Adrenal gland (tissue), 5 donors: Measurements from ENCODE around the gene MAP7.

Source experiments
- POLR2A ChIP-seq, 2 donors: fragments of 450-650 bp; IDR thresholded peaks; one replicate each; pipeline ENCODE4 v1.6.1; 2017; ENCODE audit warnings: antibody characterized with exemption in 2 of 2, mild to moderate bottlenecking in 2 of 2, moderate library complexity in 1 of 2
- TF ChIP-seq, protein P1 (sequence below), 6 experiments: fragments of 450-650 bp in 4 of 6; fragments of 200-600 bp in 2 of 6; sonication (generic) in 1 of 6; IDR thresholded peaks; 1 replicate in 5 of 6; 2 replicates in 1 of 6; pipeline versions ENCODE4 v1.5.1 to v1.8.0; 2016 to 2021; ENCODE audit warnings: antibody characterized with exemption in 6 of 6, mild to moderate bottlenecking in 2 of 6, moderate library complexity in 1 of 6
- donor health status: DM: no; HTN: no; CAD: no.

DNA sequence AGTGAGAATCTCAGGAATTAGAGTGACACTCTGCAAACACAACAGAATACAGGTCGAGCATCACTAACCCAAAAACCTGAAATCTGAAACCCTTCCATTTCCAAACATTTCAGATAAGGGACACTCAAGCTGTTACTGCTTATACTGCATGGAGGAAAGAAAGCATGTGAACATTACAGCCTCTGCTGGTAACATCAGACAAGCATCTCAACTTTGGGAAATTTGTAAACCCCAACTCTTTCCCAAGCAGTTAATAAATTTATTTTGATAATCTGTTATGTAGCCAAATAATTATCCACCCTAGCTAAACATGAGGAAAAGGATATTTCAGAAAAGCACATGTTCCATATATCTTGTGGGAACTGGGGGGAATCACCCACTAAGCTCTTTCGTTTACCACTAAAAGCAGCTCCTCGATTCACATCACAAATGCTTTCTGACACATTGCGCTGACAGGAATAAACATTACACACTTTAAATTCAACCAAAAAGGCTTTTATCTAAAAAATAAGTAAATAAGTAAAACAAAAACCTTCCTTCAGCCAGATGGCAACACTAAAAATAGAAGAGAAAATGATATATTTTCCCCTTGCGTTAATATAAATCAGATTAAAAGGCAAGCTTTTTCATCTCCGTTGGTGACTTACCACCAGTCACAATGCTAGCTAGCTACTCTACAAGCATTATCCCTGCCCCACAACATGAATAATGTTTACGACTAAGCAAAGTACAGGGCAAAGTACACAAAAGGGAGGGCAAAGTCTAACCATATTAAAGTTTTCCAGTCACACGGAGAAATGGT, 120.8 kb downstream of the MAP7 start:
- TF ChIP-seq, protein P1, sequence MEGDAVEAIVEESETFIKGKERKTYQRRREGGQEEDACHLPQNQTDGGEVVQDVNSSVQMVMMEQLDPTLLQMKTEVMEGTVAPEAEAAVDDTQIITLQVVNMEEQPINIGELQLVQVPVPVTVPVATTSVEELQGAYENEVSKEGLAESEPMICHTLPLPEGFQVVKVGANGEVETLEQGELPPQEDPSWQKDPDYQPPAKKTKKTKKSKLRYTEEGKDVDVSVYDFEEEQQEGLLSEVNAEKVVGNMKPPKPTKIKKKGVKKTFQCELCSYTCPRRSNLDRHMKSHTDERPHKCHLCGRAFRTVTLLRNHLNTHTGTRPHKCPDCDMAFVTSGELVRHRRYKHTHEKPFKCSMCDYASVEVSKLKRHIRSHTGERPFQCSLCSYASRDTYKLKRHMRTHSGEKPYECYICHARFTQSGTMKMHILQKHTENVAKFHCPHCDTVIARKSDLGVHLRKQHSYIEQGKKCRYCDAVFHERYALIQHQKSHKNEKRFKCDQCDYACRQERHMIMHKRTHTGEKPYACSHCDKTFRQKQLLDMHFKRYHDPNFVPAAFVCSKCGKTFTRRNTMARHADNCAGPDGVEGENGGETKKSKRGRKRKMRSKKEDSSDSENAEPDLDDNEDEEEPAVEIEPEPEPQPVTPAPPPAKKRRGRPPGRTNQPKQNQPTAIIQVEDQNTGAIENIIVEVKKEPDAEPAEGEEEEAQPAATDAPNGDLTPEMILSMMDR (IDR thresholded peaks at IDR 0.05), result no peak
- TF ChIP-seq POLR2A (IDR thresholded peaks at IDR 0.05), result no peak
